Measurements from ENCODE around the gene NMNAT2. TPM values are rescaled to one million over a fixed set of nuclear protein-coding genes. Genes with fewer than 3 reads are reported as not detected.

NMNAT2 gene
- total and polyA plus RNA-seq, 9 donors: 0.49 to 2.5 (median 0.98) TPM

GRCh38 chr1:183304440-183305107 is 113.6 kb downstream of the NMNAT2 start:
- DNase-seq: peak; percentile 79
- peaks cover 28% of the 10 kb centered on the region for H3K4me1 ChIP-seq (ENCODE audit: control insufficient read depth, insufficient read depth, low read length)
- no peaks in the 10 kb centered on the region for H3K27me3 ChIP-seq (ENCODE audit: control insufficient read depth, insufficient read depth, low read length)
- 62% methylated on average over 5 of the region's 7 CpGs for WGBS (ENCODE audit: insufficient coverage)
- no peaks in the 10 kb centered on the region for H3K36me3 ChIP-seq (ENCODE audit: control insufficient read depth, insufficient read depth, low read length)
- peak overlapping the region; percentile 75 for H3K27ac ChIP-seq (ENCODE audit: low read length)
- no peaks in the 10 kb centered on the region for H3K9me3 ChIP-seq (replicated peaks; ENCODE audit: control insufficient read depth, low read depth, low read length)
- H3K4me3 ChIP-seq (ENCODE audit: low read length): no peak overlapping the region

DNA sequence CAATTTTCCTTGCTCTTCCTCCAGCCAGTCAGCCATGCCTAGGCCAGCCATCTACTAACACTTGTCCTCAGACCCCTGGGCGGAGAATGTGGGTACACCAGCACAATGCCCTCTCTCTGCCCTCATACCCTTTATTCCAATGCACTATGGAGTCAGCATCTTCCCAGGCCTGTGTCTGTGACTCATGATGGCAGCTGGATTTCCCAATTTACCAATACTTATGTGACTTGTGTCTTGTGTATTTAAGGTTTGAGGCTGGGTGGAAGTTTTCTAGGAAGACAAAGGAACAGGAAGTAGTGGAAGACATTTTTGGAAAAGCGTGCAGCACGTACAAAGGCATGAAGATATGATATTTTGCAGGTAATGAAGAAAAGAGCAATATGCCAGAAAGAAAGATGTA is 114.3 kb downstream of the NMNAT2 start:
- Histone ChIP-seq H3K9me3 (replicated peaks; ENCODE audit: control insufficient read depth, low read depth, low read length) (no peaks in the 10 kb centered on the region), H3K27ac (ENCODE audit: low read length) (no peak overlapping the region), H3K27me3 (ENCODE audit: control insufficient read depth, insufficient read depth, low read length) (no peaks in the 10 kb centered on the region), H3K36me3 (ENCODE audit: control insufficient read depth, insufficient read depth, low read length) (no peaks in the 10 kb centered on the region), H3K4me1 (ENCODE audit: control insufficient read depth, insufficient read depth, low read length) (peaks cover 28% of the 10 kb centered on the region), H3K4me3 (ENCODE audit: low read length) (no peak overlapping the region)
- 94% methylated on average over 3 of the region's 3 CpGs for WGBS (ENCODE audit: insufficient coverage)
- no peak for DNase-seq

GRCh38 chr1:183303323-183303645 is 114.9 kb downstream of the NMNAT2 start:
- no peaks in the 10 kb centered on the region for H3K36me3 ChIP-seq (ENCODE audit: control insufficient read depth, insufficient read depth, low read length)
- H3K27ac ChIP-seq (ENCODE audit: low read length): no peak overlapping the region
- H3K9me3 ChIP-seq (replicated peaks; ENCODE audit: control insufficient read depth, low read depth, low read length): no peaks in the 10 kb centered on the region
- no peak overlapping the region for H3K4me3 ChIP-seq (ENCODE audit: low read length)
- WGBS (ENCODE audit: insufficient coverage): 80% methylated on average over 2 of the region's 4 CpGs
- peaks cover 28% of the 10 kb centered on the region for H3K4me1 ChIP-seq (ENCODE audit: control insufficient read depth, insufficient read depth, low read length)
- DNase-seq: no peak
- no peaks in the 10 kb centered on the region for H3K27me3 ChIP-seq (ENCODE audit: control insufficient read depth, insufficient read depth, low read length)

DNA sequence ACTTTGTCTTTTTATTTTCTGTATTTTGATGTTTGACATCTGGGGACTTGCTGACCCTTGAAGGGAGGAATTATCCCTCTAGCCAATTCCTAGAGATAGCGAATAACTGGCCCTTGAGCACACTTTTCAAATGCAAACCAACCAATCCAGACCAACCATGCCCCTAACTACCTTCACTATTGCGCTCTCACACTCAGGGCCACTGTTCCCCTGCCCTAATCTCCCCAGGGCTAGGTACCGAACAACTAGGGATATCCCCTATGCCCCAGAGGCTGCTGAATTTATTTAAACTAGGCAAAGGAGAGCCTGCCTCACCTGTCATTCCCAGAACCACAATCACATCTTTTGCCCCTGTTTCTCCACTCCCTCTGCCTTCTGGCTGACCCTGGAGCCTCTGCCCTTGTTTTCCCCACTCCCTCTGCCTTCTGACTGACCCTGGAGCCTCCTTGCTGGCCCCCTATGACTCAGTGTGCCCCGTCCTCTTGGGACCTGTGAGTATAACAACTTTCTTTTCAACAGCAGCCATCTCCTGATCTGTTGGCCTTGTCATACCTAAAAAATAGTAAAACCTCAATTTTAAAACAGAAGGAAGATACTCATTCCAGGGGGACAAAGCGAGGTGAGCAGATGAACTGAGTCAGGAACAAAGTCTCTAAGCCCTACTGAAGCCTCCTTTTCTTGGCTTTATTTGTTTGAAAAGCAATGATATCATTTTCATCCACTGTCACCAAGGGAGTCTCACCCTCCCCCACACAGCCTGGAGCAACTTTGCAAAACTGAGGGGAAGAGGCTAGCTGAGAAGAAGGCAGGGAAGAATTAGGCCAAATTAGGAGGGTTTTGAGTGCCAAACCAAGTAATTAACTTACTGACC is 115.5 kb downstream of the NMNAT2 start:
- Histone ChIP-seq H3K4me1 (ENCODE audit: control insufficient read depth, insufficient read depth, low read length) (peaks cover 28% of the 10 kb centered on the region), H3K9me3 (replicated peaks; ENCODE audit: control insufficient read depth, low read depth, low read length) (no peaks in the 10 kb centered on the region), H3K27ac (ENCODE audit: low read length) (no peak overlapping the region), H3K27me3 (ENCODE audit: control insufficient read depth, insufficient read depth, low read length) (no peaks in the 10 kb centered on the region), H3K36me3 (ENCODE audit: control insufficient read depth, insufficient read depth, low read length) (no peaks in the 10 kb centered on the region), H3K4me3 (ENCODE audit: low read length) (no peak overlapping the region)
- 73% methylated on average over 4 of the region's 5 CpGs for WGBS (ENCODE audit: insufficient coverage)
- DNase-seq: peak; percentile 54

GRCh38 chr1:183301239-183301638 is 116.9 kb downstream of the NMNAT2 start:
- Histone ChIP-seq H3K36me3 (ENCODE audit: control insufficient read depth, insufficient read depth, low read length) (no peaks in the 10 kb centered on the region), H3K9me3 (replicated peaks; ENCODE audit: control insufficient read depth, low read depth, low read length) (no peaks in the 10 kb centered on the region), H3K4me3 (ENCODE audit: low read length) (no peak overlapping the region), H3K27me3 (ENCODE audit: control insufficient read depth, insufficient read depth, low read length) (no peaks in the 10 kb centered on the region), H3K27ac (ENCODE audit: low read length) (no peak overlapping the region), H3K4me1 (ENCODE audit: control insufficient read depth, insufficient read depth, low read length) (peaks cover 22% of the 10 kb centered on the region)
- 46% methylated on average over 3 of the region's 3 CpGs for WGBS (ENCODE audit: insufficient coverage)
- DNase-seq: no peak

- H3K4me3 ChIP-seq (ENCODE audit: low read length): no peak overlapping the region
- H3K4me1 ChIP-seq (ENCODE audit: control insufficient read depth, insufficient read depth, low read length): peaks cover 22% of the 10 kb centered on the region
- no peak overlapping the region for H3K27ac ChIP-seq (ENCODE audit: low read length)
- H3K27me3 ChIP-seq (ENCODE audit: control insufficient read depth, insufficient read depth, low read length): no peaks in the 10 kb centered on the region
- WGBS (ENCODE audit: insufficient coverage): 100% methylated on average over 1 of the region's 1 CpG
- DNase-seq: no peak
- H3K9me3 ChIP-seq (replicated peaks; ENCODE audit: control insufficient read depth, low read depth, low read length): no peaks in the 10 kb centered on the region
- H3K36me3 ChIP-seq (ENCODE audit: control insufficient read depth, insufficient read depth, low read length): no peaks in the 10 kb centered on the region
Measured at GRCh38 chr1:183300828-183301227, 117.4 kb downstream of the NMNAT2 start.

- DNase-seq: no peak
- Histone ChIP-seq H3K27me3 (ENCODE audit: control insufficient read depth, insufficient read depth, low read length) (no peaks in the 10 kb centered on the region), H3K27ac (ENCODE audit: low read length) (no peak overlapping the region), H3K4me3 (ENCODE audit: low read length) (no peak overlapping the region), H3K4me1 (ENCODE audit: control insufficient read depth, insufficient read depth, low read length) (peaks cover 19% of the 10 kb centered on the region), H3K9me3 (replicated peaks; ENCODE audit: control insufficient read depth, low read depth, low read length) (no peaks in the 10 kb centered on the region), H3K36me3 (ENCODE audit: control insufficient read depth, insufficient read depth, low read length) (no peaks in the 10 kb centered on the region)
Measured at GRCh38 chr1:183300395-183300794, 117.8 kb downstream of the NMNAT2 start.

DNA sequence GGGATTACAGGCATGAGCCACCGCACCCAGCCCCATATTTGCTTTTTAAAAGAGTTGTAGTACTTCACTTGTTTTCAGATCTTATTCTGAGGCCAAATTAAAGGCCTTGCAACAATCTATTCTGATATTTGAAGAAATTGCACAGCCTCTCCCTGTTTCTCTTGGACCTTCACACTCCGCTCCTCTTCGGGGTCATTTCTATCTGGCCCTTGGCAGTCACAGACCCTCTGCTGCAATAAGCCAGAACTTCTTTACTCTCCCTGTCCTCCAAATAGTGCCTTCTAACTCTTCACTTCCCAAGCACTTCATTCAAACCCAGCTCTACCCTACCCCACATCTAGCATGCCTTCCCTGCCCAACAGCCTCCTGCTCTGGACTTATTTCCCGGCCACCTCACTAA is 121.4 kb downstream of the NMNAT2 start:
- no peak overlapping the region for H3K27ac ChIP-seq (ENCODE audit: low read length)
- peaks cover 23% of the 10 kb centered on the region for H3K4me1 ChIP-seq (ENCODE audit: control insufficient read depth, insufficient read depth, low read length)
- no peaks in the 10 kb centered on the region for H3K36me3 ChIP-seq (ENCODE audit: control insufficient read depth, insufficient read depth, low read length)
- DNase-seq: no peak
- H3K9me3 ChIP-seq (replicated peaks; ENCODE audit: control insufficient read depth, low read depth, low read length): no peaks in the 10 kb centered on the region
- no peaks in the 10 kb centered on the region for H3K27me3 ChIP-seq (ENCODE audit: control insufficient read depth, insufficient read depth, low read length)
- 95% methylated on average over 2 of the region's 4 CpGs for WGBS (ENCODE audit: insufficient coverage)
- H3K4me3 ChIP-seq (ENCODE audit: low read length): no peak overlapping the region

- 100% methylated on average over 1 of the region's 5 CpGs for WGBS (ENCODE audit: insufficient coverage)
Measured at GRCh38 chr1:183295521-183295920, 122.7 kb downstream of the NMNAT2 start.

GRCh38 chr1:183293876-183294275 is 124.3 kb downstream of the NMNAT2 start:
- no peak overlapping the region for H3K27ac ChIP-seq (ENCODE audit: low read length)
- no peak overlapping the region for H3K4me3 ChIP-seq (ENCODE audit: low read length)
- H3K9me3 ChIP-seq (replicated peaks; ENCODE audit: control insufficient read depth, low read depth, low read length): no peaks in the 10 kb centered on the region
- H3K27me3 ChIP-seq (ENCODE audit: control insufficient read depth, insufficient read depth, low read length): no peaks in the 10 kb centered on the region
- DNase-seq: no peak
- no CpG with 5 or more reads among the region's 1 CpG for WGBS (ENCODE audit: insufficient coverage)
- H3K4me1 ChIP-seq (ENCODE audit: control insufficient read depth, insufficient read depth, low read length): peaks cover 34% of the 10 kb centered on the region
- H3K36me3 ChIP-seq (ENCODE audit: control insufficient read depth, insufficient read depth, low read length): no peaks in the 10 kb centered on the region

More at GRCh38 chr1:183295521-183295920, 122.7 kb downstream of the NMNAT2 start:
- Histone ChIP-seq H3K36me3 (ENCODE audit: control insufficient read depth, insufficient read depth, low read length) (no peaks in the 10 kb centered on the region), H3K9me3 (replicated peaks; ENCODE audit: control insufficient read depth, low read depth, low read length) (no peaks in the 10 kb centered on the region), H3K27ac (ENCODE audit: low read length) (no peak overlapping the region), H3K27me3 (ENCODE audit: control insufficient read depth, insufficient read depth, low read length) (no peaks in the 10 kb centered on the region), H3K4me1 (ENCODE audit: control insufficient read depth, insufficient read depth, low read length) (peaks cover 25% of the 10 kb centered on the region), H3K4me3 (ENCODE audit: low read length) (no peak overlapping the region)
- no peak for DNase-seq
